ENCODE measurements around the gene DPP9. TPM values are rescaled to one million over a fixed set of nuclear protein-coding genes. Genes with fewer than 3 reads are reported as not detected.
A peak's percentile ranks its signal among the peaks of the same experiment; 100 is the strongest.

Gene DPP9
- total and polyA plus RNA-seq, 2 of the 13 experiments (the other 11 are each of a cell fraction or from before 2014, with no cell fraction given): 8.4 to 25.8 TPM

GRCh38 chr19:4723595-4724514, at the start of gene DPP9 (continued):
- TF ChIP-seq, protein P1, sequence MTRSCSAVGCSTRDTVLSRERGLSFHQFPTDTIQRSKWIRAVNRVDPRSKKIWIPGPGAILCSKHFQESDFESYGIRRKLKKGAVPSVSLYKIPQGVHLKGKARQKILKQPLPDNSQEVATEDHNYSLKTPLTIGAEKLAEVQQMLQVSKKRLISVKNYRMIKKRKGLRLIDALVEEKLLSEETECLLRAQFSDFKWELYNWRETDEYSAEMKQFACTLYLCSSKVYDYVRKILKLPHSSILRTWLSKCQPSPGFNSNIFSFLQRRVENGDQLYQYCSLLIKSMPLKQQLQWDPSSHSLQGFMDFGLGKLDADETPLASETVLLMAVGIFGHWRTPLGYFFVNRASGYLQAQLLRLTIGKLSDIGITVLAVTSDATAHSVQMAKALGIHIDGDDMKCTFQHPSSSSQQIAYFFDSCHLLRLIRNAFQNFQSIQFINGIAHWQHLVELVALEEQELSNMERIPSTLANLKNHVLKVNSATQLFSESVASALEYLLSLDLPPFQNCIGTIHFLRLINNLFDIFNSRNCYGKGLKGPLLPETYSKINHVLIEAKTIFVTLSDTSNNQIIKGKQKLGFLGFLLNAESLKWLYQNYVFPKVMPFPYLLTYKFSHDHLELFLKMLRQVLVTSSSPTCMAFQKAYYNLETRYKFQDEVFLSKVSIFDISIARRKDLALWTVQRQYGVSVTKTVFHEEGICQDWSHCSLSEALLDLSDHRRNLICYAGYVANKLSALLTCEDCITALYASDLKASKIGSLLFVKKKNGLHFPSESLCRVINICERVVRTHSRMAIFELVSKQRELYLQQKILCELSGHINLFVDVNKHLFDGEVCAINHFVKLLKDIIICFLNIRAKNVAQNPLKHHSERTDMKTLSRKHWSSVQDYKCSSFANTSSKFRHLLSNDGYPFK (CRISPR knock-in tag; IDR thresholded peaks at IDR 0.05; ENCODE audit: borderline replicate concordance): peak; percentile 80
- TF ChIP-seq ZNF792 (CRISPR knock-in tag; IDR thresholded peaks at IDR 0.05) (peak; percentile 75), HNF4G (IDR thresholded peaks at IDR 0.05; ENCODE audit: borderline replicate concordance, low read depth, low read length) (peak; percentile 83; the same call in 1 of the 2 replicates), HNF4G (CRISPR knock-in tag; IDR thresholded peaks at IDR 0.05; ENCODE audit: borderline replicate concordance, low read depth) (peak; percentile 65; the same call in 1 of the 2 replicates), GABPB1 (CRISPR knock-in tag; IDR thresholded peaks at IDR 0.05) (peak; percentile 97), ZNF430 (CRISPR knock-in tag; IDR thresholded peaks at IDR 0.05) (peak; percentile 47; the same call in 1 of the 2 replicates), ZNF766 (CRISPR knock-in tag; IDR thresholded peaks at IDR 0.05; ENCODE audit: borderline replicate concordance) (peak; percentile 58), ZNF12 (CRISPR knock-in tag; IDR thresholded peaks at IDR 0.05) (peak; percentile 66; the same call in 1 of the 2 replicates), HDAC2 (CRISPR knock-in tag; IDR thresholded peaks at IDR 0.05) (no peak; the same call in 1 of the 2 replicates), KDM2A (CRISPR knock-in tag; IDR thresholded peaks at IDR 0.05; ENCODE audit: borderline replicate concordance, low read depth) (peak; percentile 92), ZNF230 (CRISPR knock-in tag; IDR thresholded peaks at IDR 0.05) (peak; percentile 89), CENPBD1 (CRISPR knock-in tag; IDR thresholded peaks at IDR 0.05; ENCODE audit: borderline replicate concordance, low read depth) (no peak), GTF2F1 (IDR thresholded peaks at IDR 0.05; ENCODE audit: low read length) (peak; percentile 65; the same call in 1 of the 2 replicates), NR1H2 (CRISPR knock-in tag; IDR thresholded peaks at IDR 0.05; ENCODE audit: borderline replicate concordance, low read depth) (no peak), MIER3 (CRISPR knock-in tag; IDR thresholded peaks at IDR 0.05; ENCODE audit: borderline replicate concordance) (peak; percentile 65; the same call in 1 of the 2 replicates), NFIC (IDR thresholded peaks at IDR 0.05; ENCODE audit: low read length) (peak; percentile 64; the same call in 1 of the 2 replicates), LCORL (IDR thresholded peaks at IDR 0.05) (no peak), LCORL (CRISPR knock-in tag; IDR thresholded peaks at IDR 0.05) (no peak), KMT2A (CRISPR knock-in tag; IDR thresholded peaks at IDR 0.05) (peak; percentile 82), CBFB (CRISPR knock-in tag; IDR thresholded peaks at IDR 0.05) (peak; percentile 85), TBX3 (IDR thresholded peaks at IDR 0.05; ENCODE audit: borderline replicate concordance) (peak; percentile 69; the same call in 1 of the 2 replicates), RAD21 (CRISPR knock-in tag; IDR thresholded peaks at IDR 0.05) (peak; percentile 76)
- TF ChIP-seq, protein P2, sequence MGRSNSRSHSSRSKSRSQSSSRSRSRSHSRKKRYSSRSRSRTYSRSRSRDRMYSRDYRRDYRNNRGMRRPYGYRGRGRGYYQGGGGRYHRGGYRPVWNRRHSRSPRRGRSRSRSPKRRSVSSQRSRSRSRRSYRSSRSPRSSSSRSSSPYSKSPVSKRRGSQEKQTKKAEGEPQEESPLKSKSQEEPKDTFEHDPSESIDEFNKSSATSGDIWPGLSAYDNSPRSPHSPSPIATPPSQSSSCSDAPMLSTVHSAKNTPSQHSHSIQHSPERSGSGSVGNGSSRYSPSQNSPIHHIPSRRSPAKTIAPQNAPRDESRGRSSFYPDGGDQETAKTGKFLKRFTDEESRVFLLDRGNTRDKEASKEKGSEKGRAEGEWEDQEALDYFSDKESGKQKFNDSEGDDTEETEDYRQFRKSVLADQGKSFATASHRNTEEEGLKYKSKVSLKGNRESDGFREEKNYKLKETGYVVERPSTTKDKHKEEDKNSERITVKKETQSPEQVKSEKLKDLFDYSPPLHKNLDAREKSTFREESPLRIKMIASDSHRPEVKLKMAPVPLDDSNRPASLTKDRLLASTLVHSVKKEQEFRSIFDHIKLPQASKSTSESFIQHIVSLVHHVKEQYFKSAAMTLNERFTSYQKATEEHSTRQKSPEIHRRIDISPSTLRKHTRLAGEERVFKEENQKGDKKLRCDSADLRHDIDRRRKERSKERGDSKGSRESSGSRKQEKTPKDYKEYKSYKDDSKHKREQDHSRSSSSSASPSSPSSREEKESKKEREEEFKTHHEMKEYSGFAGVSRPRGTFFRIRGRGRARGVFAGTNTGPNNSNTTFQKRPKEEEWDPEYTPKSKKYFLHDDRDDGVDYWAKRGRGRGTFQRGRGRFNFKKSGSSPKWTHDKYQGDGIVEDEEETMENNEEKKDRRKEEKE (IDR thresholded peaks at IDR 0.05): no peak
